GM12878 (cell line): ENCODE measurements around the gene PRKG1.

Source experiments
- BCLAF1 ChIP-seq: fragments of 450-650 bp; IDR thresholded peaks from 2 replicates; pipeline ENCODE4 v1.6.1; 2017; ENCODE audit warnings: antibody characterized with exemption, mild to moderate bottlenecking, moderate library complexity
- POU2F2 ChIP-seq: IDR thresholded peaks from 3 replicates; pipeline ENCODE4 v1.6.1; 2011; ENCODE audit warnings: low read depth, mild to moderate bottlenecking, low read length, borderline replicate concordance

GRCh38 chr10:51687296-51687695 is 613.0 kb downstream of the PRKG1 start:
- TF ChIP-seq BCLAF1 (no peak), POU2F2 (no peak)
